HG03108 (cell line): ENCODE results near the gene HSD17B4.
A peak's percentile ranks its signal among the peaks of the same experiment; 100 is the strongest.
"Not testable (repeated sequence)": the region's sequence is repeated elsewhere in the genome, so short reads cannot be mapped to it uniquely, and the experiment has no call there.

ENCODE experiments used
- ATAC-seq: cut with Tn5 transposase; IDR thresholded peaks from one replicate; pipeline ENCODE4 v1.9.1; 2021; ENCODE audit warnings: moderate library complexity; ENCODE audit not compliant: unreplicated experiment

The HSD17B4 gene

GRCh38 chr5:119476341-119476740, 24.0 kb downstream of the HSD17B4 start:
- ATAC-seq: no peak

- no peak for ATAC-seq
These were observed 26.5 kb downstream of the HSD17B4 start for GRCh38 chr5:119478781-119479180.

GRCh38 chr5:119480629-119481028, 28.3 kb downstream of the HSD17B4 start:
- not testable (repeated sequence) for ATAC-seq

GRCh38 chr5:119483155-119483554, 30.9 kb downstream of the HSD17B4 start:
- no peak for ATAC-seq

DNA sequence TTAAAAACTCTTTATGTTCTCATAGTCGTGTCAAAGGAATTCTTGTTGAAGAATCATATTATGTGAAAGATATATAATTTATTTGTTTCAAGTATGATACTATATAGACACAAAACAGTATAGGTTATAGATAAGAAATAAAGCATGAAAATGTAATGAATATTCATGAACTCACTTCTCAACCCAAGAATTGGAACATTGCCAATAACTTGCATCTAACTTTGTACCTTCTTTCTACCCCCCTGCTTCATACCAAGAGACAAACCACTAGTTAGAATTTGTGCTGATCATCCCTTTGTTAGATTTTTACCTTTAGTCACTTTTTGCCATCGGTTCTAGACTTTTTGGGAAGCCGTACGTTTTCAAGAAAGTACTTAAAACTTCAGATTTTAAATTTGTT, 32.6 kb downstream of the HSD17B4 start:
- ATAC-seq: no peak

- ATAC-seq: no peak
These were observed 49.4 kb downstream of the HSD17B4 start for GRCh38 chr5:119501671-119502179.

- ATAC-seq: not testable (repeated sequence)
These were observed 51.6 kb downstream of the HSD17B4 start for GRCh38 chr5:119503939-119504338.

GRCh38 chr5:119512277-119512676, 60.0 kb downstream of the HSD17B4 start:
- no peak for ATAC-seq

DNA sequence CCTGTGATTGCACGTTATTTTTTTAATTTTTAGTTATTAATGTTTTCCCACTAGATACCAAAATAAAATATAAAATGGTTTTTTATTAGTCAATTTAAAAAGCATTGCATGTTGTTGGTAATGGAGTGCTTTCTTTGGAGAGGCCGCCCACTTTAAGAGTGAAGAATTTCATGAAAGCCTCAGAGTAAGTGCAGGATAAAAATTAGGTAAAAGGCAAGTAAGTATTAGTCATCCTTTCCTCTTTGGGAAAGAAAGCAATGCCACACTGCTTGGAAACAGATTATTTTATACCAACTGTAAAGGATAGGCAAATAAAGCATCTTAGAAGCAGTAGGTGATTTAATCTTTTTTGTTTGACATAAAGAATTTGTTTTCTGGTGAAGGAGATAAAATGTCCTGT, 62.9 kb downstream of the HSD17B4 start:
- ATAC-seq: no peak

DNA sequence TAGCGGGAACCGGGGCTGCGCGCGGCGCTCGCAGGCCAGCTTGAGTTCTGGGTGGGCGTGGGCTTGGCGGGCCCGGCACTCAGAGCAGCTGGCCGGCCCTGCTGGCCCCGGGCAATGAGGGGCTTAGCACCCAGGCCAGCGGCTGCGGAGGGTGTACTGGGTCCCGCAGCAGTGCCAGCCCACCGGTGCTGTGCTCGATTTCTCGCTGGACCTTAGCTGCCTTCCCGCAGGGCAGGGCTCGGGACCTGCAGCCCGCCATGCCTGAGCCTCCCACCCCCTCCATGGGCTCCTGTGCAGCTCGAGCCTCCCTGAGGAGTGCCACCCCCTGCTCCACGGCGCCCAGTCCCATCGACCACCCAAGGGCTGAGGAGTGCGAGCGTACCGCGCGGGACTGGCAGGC, 64.8 kb downstream of the HSD17B4 start:
- not testable (repeated sequence) for ATAC-seq

GRCh38 chr5:119521232-119521631, 68.9 kb downstream of the HSD17B4 start:
- ATAC-seq: no peak

DNA sequence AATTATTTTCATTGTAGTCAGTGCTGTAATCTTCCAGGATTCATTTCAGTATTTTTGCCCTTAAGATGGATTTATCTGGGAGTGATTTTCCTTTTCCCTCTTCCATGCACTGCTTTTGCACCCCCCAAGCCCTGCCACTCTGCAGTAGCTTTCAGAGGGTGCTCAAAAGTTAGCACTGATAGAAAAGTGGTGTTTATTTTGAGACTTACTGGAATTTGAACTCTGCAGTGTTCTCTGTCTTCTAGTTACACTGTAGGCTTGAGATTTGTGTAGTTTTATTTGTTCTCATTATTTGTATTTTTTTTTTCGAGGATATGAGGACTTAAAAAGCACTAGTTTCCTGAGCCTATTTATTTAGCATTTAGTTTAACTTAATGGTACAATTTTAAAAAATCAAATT, 70.5 kb downstream of the HSD17B4 start:
- ATAC-seq: no peak

DNA sequence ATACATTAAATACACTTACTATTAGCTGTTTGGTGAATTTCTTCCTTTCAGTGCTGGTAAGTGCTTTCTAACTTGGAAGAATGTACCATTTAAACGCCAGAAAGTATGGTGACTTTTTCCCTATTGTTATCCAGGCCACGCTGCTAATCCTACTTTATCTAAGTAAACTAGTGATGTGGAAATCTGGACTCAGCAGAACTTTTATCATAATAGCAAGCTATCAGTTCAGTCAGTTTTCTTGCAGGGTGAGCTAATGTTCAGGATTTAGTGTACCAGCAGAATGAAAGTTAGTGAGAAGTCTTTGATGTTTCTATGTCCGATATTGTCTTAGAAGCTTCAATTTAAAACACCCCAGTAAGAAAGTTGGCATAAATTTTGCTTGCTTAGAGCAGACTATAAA, 72.2 kb downstream of the HSD17B4 start:
- ATAC-seq: no peak

DNA sequence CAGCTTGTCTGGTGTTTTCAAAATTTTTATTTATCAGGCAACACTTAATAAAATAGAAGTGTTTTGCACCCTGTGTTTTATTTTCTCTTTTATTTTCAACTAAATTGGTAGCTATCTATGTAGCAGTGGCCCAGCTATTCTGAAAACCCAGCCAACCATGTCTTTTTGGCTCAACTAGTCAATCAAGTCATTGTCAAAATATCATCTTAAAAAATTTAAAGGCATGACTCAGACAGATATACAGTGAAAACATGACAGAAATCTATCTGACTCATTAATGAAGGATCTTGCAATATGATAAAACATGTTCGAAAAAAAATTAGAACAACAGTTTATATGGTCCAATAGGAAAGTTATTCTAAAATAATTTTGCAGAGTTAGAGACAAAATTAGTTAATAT, 75.1 kb downstream of the HSD17B4 start:
- no peak for ATAC-seq

DNA sequence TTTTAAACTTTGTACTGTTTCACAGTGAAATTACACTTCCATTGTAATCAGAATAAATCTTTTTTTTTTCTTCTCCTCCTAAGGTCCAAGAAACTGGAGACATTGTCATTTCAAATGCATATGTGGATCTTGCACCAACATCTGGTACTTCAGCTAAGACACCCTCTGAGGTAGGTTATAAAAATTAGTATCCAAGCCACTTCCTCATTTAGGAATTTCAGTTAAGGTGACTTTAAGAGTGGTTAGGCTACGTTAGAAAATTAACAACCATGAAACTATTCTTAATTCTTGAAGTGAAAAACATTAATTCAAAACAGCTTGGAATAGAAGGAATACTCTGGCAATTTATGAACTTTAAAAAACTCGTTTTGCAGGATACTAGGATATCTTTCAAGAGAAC, 77.5 kb downstream of the HSD17B4 start:
- ATAC-seq: no peak

- ATAC-seq: no peak
These were observed 80.3 kb downstream of the HSD17B4 start for GRCh38 chr5:119532637-119533036.

- peak; percentile 99 for ATAC-seq
These were observed 85.4 kb downstream of the HSD17B4 start for GRCh38 chr5:119537704-119538103.

DNA sequence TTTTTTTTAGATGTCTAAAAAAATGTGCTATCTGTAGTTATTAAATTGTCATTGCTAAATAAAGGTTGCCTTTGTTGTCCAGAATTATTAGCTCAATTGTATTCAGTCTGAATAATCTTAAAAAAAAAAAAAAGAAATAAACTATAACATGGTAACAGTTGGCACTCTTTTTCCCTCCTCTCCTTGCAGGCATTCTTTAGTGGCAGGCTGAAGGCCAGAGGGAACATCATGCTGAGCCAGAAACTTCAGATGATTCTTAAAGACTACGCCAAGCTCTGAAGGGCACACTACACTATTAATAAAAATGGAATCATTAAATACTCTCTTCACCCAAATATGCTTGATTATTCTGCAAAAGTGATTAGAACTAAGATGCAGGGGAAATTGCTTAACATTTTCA, 89.4 kb downstream of the HSD17B4 start:
- no peak for ATAC-seq

DNA sequence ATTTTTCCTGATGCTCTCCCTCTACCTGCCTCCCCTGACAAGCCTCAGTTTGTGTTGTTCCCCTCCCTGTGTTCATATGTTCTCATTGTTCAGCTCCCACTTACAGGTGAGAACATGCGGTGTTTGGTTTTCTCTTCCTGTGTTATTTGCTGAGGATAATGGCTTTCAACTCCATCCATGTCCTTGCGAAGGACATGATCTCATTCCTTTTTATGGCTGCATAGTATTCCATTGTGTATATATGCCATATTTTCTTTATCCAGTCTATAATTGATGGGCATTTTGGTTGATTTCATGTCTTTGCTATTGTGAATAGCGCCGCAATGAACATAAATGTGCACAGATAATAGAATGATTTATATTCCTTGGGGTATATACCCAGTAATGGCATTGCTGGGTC, 99.5 kb downstream of the HSD17B4 start:
- no peak for ATAC-seq

- ATAC-seq: no peak
These were observed 102.3 kb downstream of the HSD17B4 start for GRCh38 chr5:119554597-119554996.

DNA sequence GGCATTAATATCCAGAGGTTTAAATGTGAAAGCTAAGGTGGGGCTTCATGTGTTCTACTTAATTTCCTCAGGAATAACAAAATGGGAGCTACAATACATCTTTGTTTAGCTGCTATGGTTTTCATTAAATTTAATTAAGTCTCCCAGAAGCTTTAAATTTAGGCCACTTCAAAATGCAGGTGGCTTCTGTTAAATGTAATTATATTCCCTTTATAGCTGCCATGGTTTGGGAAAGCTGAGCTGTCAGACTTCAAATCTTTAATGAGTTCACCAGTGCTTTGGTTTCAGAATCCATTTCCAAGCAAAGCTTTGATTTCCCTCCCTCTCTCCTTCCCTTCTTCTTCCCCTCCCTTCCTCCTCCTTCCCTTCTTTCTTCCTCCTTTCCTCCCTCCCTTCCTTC, 118.6 kb downstream of the HSD17B4 start:
- ATAC-seq: no peak

DNA sequence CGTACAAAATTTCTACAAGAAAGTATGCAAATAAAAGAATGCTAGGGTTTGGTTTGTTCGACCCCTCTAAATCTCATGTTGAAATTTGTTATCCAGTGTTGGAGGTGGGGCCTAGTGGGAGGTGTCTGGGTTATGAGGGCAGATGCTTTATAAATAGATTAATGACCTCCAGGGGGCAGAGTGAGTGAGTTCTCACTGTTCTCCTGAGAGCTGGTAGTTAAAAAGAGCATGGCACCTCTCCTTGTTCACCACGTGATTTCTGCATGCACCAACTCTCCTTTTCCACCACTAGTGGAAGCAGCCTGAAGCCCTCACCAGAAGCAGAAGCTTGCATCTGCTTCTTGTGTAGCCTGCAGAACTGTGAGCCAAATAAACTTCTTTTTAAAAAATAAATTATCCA, 126.6 kb downstream of the HSD17B4 start:
- no peak for ATAC-seq

- no peak for ATAC-seq
These were observed 130.7 kb downstream of the HSD17B4 start for GRCh38 chr5:119582987-119583386.

DNA sequence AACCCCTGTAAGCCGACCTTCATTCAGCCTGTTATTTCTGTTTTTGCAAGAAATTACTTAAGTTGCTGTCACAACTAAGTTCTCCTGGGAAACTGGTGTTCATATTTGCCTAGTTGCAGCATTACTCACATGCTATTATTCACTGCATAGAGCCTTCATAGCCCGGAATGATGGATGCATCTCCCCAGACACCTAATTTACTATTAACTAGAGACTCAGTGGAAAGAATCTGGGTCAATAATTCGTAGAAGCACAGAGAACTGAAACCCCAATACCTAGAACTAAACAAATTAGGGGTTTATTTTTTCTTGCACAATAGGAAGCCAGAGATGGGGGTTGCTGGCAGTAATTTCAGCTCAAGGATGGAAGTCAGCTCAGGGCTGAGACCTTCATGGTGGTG, 131.4 kb downstream of the HSD17B4 start:
- peak; percentile 92 for ATAC-seq
